GM12892 (cell line): ENCODE data around the gene EGFR.
A peak's percentile ranks its signal among the peaks of the same experiment; 100 is the strongest.

Experiments
- DNase-seq: peaks from one replicate; pipeline ENCODE4 v3.0.0; 2011; ENCODE audit not compliant: insufficient read length
- FAIRE-seq: peaks from 2 replicates; lab custom pipeline; 2011; peaks lifted over from hg19 to GRCh38; lab: Jason Lieb, UNC
- POLR2A ChIP-seq: IDR thresholded peaks from 2 replicates; pipeline ENCODE4 v1.6.1; 2011; ENCODE audit warnings: low read depth, low read length, control low read depth
- POLR2AphosphoS5 ChIP-seq: IDR thresholded peaks from 2 replicates; pipeline ENCODE4 v1.6.1; 2011; ENCODE audit warnings: low read depth, low read length, control low read depth
- TAF1 ChIP-seq: IDR thresholded peaks from 2 replicates; pipeline ENCODE4 v1.6.1; 2011; ENCODE audit warnings: low read depth, mild to moderate bottlenecking, control low read depth, low read length, borderline replicate concordance

EGFR gene

DNA sequence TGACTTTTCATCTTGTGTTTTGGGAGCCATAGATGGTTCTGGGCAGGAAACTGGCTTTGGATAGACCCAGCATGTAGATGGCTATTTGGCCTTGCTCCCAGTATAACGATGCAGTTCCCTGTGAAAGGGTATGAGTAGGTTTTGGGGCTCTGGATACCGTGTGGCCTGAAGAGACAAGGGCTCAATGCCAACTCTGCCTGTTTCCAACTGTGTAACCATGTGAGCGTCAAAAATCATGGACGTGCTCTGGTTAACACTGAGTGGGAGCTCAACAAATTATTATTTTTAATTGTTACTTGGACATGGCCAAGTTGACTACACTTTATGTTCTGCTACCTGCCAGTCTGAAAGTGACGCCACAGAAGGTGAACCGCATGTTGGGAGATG lies 41.8 kb downstream of the EGFR start:
- no peak for FAIRE-seq
- no peak for TF ChIP-seq POLR2AphosphoS5
- no peak for DNase-seq

DNA sequence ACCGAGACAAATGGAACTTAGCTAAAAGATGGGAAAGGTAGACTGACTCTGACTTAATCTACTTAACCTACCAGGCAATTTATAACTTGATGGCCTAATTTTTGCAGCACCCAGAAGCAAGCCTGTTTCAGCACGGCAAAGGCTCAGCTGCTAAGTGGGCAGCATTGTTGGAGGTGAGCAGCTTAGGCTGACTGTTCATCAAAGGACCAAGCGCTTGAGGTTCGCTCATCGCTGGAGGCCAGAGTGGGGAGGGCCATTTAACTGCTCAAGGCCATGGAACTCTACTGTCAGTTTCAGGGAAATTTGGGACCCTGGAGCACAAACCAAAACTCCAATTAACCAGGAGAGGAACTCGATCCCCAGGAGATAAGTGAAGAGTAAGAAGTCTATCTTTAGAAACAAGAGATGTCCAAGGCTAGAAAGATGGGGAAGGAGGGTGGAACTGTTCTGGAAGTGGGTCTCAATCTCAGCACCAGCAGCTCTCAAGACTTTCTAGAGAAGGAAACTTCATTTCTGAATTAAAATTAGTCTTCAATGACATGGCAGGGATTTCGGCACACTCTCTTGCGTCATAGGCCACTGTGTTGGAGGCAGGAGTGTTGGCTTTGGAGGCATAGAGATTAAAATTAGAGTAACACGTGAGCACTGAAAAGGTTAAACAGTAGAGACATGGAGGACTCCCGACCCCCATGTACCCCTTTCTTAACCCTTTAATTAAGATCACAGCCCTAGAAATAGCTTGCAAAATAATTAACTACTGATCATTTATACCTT lies 43.1 kb downstream of the EGFR start:
- DNase-seq = no peak
- no peak for FAIRE-seq
- TF ChIP-seq POLR2AphosphoS5 = no peak

DNA sequence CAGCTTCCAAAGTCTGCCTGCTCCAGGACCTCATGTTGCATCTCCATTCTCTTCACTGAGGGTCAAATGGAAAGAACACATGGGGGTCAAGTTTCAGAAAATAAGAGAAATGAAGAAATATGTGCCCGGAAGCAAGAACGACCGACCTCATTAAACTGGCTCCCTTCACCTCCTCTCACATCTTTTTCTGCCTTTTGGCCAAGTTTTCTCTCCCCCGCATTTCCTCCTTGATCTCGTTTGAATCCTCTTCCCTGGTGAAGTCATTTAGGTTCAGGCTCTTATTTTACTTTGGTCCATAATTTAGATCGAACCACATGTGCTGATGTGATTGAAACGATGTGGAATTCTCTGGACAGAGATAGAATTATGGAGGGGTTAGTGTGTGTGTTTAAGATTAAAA lies 44.2 kb downstream of the EGFR start:
- DNase-seq (no peak), FAIRE-seq (no peak)
- TF ChIP-seq POLR2A = no peak
- TF ChIP-seq TAF1 = no peak
- no peak for TF ChIP-seq POLR2AphosphoS5

DNA sequence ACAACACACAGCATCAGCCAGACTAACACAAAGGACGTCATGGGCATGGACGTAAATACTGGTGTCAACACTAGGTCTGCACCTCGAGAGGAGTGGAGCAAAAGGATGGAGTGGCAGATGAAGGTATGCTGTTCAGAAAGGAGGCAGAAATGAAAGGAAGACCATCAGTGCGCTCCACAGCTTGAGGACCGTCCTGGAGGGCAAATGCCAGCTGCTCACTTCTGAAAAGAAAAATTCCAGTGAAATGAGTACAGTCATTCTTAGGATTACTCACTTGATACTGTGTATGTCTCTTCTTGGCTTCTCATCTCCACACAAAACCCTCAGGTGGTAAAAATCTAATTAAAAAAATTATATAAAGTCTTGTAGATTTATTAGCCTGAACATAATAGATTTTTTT lies 44.8 kb downstream of the EGFR start:
- DNase-seq = no peak
- TF ChIP-seq TAF1 = no peak
- no peak for TF ChIP-seq POLR2A
- TF ChIP-seq POLR2AphosphoS5 = no peak
- FAIRE-seq = no peak

DNA sequence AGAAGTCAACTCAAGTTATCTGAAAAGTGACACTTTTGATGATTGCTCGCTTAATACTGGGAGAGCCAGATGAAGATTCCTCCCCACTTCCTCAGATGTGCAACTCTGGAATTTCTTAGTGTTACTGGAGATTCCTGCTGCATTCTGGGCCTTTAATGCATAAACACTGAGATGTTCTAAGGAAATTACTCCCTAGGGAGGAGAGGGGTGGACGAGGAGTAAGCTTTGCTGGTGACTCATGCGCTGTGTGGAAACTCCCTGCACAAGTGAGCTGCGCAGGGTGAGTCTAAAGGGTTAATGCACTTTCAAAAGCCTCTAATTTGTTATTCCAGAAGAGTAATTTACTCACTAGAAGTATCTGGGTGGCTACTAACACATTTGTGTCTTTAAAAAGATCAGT lies 46.3 kb downstream of the EGFR start:
- peak; percentile 9 for FAIRE-seq
- DNase-seq = no peak
- no peak for TF ChIP-seq TAF1
- TF ChIP-seq POLR2AphosphoS5 = no peak
- no peak for TF ChIP-seq POLR2A

DNA sequence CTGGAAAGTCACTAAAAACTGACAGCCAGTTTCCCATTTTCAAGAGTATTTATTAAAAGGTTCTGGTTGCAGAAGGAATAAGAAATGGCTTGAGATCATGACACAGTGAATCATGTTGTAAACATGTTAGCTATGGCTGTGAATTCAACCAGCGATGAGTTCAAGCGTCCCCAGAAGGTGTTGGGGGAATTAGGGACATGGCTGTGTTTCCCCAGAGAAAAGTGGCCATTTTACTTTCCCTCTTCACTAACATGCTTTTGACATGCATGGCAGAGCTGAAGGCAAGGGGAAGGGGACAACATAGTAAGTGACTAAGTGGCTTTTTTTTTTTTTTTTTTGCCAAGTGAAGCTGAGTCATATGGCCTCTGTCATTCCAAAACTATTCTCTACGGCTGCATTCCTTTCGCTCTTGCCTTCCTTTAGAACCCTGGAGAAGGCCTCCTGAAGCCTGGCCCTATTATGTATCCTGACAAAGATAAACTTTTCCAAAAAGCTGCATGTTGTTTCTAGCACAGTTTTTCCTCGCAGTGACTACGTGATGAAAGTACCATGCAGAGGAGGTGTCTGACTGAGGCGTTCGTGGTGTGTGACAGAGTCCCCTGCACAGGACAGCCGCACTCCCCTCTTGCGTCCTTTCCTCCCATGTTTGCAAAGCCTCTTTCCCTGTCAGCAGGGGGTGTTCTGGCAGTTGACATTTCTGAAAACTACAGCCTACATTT lies 46.9 kb downstream of the EGFR start:
- no peak for TF ChIP-seq TAF1
- no peak for TF ChIP-seq POLR2AphosphoS5
- TF ChIP-seq POLR2A = no peak
- no peak for FAIRE-seq
- DNase-seq = no peak

DNA sequence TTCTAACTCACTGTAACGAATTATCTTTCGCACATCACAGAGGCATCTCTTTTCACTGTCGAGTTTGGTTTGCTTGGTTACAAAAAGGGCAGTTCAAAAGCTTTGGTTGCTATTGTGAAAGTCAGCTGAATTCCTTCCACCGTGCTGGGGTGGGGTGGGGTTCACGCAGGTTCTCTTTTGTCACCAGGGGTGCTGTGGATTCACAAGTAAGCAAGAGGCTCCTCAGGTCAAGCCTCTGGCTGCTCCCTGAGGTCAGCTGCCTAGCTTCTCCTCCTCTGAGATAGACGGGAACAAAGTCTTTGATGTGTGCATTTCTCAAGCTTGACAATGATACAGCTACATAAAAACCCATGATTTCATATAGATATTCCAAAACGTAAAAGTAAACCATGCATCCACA lies 47.7 kb downstream of the EGFR start:
- TF ChIP-seq POLR2AphosphoS5 (no peak), TAF1 (no peak), POLR2A (no peak)
- DNase-seq (no peak), FAIRE-seq (no peak)

DNA sequence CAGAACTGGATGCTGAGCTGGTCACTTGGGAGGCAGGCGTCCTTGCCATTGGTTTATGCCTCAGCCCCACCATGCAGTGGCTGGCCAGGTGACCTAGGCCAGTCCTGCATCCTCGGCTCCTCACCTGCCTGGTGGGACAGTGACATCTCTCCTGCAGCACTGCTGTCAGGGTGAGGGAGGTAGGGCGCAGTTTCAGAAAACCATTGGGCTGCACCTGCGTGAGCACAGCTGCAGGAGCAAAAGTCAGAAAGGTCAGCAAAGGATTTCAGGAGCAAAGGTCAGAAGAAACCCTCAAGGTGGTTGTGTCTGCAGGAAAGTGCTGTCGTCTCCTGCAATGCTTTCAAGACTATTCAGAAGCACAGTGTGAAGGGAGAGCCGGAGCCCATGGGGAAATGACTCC lies 48.1 kb downstream of the EGFR start:
- TF ChIP-seq TAF1 (no peak), POLR2A (no peak), POLR2AphosphoS5 (no peak)
- FAIRE-seq (no peak), DNase-seq (no peak)

DNA sequence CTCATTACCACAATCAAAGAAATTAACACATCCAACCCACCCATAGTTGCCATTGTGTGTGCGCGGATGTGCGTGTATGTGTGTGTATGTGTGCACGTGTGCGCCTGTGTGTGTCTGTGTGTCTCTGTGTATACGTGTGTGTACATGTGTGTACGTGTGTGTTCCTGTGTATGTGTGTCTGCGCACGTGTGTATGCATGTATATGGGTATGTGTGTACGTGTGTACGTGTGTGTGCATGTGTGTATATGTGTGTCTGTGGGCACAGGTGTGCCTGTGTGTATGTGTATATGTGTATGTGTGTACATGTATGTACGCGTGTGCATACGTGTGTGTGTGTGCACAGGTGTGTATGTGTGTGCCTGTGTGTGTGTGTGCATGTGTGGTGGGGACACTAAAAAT lies 48.9 kb downstream of the EGFR start:
- TF ChIP-seq POLR2AphosphoS5 (no peak), TAF1 (no peak), POLR2A (no peak)
- DNase-seq (no peak), FAIRE-seq (no peak)

DNA sequence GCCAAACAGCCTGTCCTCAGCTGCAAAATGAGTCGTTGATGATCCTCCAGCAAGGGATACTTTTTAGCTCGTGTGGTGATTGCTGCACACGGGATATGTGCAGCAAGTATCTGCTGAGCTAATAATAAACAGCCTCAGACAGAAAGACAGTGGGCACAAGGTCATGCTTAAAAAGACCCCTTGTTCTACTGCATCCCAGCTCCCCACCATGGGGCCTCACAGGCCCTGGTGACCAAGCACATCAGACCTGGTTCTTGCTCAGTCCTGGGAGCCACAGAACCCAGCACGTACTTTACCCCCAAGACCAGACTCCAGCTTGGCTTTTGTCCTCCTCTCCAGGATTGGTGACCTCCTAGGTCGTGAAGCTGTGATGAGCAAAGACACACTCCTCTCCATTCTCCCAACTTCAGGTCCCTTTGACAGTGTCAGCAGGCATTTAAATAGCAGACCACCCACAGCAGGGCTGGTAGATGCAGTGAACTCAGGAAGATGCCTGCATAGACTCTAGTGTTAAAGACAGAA lies 50.5 kb downstream of the EGFR start:
- TF ChIP-seq POLR2A (no peak), TAF1 (no peak), POLR2AphosphoS5 (no peak)
- DNase-seq = no peak
- no peak for FAIRE-seq

DNA sequence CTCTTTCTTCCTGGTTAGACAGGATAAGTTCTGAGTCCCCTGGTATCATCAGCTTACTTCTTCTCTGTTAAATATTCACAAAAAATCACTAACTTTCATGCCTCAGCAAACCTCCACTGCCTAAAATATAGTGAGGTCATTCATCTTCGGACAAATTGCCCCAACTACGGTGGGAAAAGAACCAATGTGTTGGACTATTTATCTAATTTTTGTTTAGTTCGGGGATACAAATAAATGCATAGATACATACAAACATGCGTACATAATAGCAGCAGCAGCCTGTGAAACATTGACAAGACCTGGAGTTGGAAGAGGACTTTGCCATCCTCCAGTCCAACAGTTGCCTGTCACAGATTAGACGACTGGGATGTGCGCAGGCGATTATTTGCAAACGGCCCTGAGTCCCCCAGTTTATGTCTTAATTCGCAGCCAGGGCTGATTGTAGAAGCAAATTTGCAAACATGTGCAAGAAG lies 51.5 kb downstream of the EGFR start:
- DNase-seq (no peak), FAIRE-seq (no peak)
- TF ChIP-seq POLR2A (no peak), POLR2AphosphoS5 (no peak), TAF1 (no peak)

DNA sequence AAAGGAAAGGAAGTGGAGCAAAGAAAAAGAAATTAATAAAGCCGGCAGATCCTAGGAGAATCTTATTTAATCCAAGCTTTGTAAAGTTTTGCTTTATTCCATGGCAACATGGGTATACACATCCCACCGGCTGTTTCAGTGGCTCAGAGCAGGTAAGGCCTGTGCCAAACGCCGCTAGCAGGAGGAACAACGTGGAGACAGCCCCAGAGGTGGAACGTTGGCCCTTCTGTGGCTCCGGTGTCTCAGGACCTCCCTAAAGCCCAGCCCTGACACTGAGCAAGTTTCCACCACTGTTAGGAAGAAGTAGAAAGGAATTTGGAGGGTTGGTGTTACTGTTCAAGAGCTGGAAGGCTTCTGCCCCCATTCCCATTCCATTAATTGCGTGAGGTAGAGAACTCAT lies 52.0 kb downstream of the EGFR start:
- DNase-seq (no peak), FAIRE-seq (no peak)
- TF ChIP-seq POLR2AphosphoS5 = no peak
- TF ChIP-seq TAF1 = no peak
- TF ChIP-seq POLR2A = no peak
